HG03135 (cell line): ENCODE data around the gene ZMAT3.
"Not testable (repeated sequence)": the region's sequence is repeated elsewhere in the genome, so short reads cannot be mapped to it uniquely, and the experiment has no call there.

Experiments used
- ATAC-seq: cut with Tn5 transposase; IDR thresholded peaks from one replicate; pipeline ENCODE4 v1.9.1; 2021; ENCODE audit warnings: mild to moderate bottlenecking, moderate library complexity; ENCODE audit not compliant: unreplicated experiment

ZMAT3 gene

GRCh38 chr3:179068779-179069530 lies 2.7 kb downstream of the ZMAT3 start:
- ATAC-seq: no peak

GRCh38 chr3:179067839-179068238 lies 3.8 kb downstream of the ZMAT3 start:
- no peak for ATAC-seq

DNA sequence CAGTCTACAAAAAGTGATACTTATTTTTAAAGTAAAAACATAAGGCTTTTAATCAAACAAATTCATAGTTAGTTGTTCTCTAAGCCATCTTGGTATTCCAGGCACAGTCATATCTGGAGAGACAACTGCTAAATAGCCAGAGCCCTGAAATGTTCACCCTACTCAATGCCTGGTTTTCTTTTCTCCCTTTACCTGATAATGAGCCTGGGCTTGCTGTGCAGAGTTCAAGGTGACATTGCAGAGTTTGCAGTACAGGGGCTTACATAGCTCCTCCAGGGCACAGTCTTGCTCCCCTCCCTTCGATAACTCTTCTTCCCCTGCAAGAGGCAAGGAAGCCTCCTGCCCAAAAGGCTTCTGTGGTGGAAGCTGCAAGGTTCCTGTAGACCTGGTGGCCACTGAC lies 4.3 kb downstream of the ZMAT3 start:
- no peak for ATAC-seq

- no peak for ATAC-seq
Observed at GRCh38 chr3:179063945-179064560, 7.6 kb downstream of the ZMAT3 start.

DNA sequence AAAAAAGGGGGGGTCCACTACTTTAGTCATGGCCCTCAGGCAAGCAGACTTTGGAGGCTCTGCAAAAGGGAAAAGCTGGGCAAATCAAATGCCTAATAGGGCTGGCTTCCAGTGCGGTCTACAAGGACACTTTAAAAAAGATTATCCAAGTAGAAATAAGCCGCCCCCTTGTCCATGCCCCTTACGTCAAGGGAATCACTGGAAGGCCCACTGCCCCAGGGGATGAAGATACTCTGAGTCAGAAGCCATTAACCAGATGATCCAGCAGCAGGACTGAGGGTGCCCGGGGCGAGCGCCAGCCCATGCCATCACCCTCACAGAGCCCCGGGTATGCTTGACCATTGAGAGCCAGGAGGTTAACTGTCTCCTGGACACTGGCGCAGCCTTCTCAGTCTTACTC lies 15.3 kb downstream of the ZMAT3 start:
- no peak for ATAC-seq

DNA sequence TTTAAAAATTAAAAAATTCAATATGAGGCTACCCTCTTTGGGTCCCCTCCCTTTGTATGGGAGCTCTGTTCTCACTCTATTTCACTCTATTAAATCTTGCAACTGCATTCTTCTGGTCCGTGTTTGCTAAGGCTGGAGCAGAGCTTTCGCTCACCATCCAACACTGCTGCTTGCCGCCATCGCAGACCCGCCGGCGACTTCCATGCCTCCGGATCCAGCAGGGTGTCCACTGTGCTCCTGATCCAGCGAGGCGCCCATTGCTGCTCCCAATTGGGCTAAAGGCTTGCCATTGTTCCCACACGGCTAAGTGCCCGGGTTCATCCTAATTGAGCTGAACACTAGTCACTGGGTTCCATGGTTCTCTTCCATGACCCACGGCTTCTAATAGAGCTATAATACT lies 17.0 kb downstream of the ZMAT3 start:
- not testable (repeated sequence) for ATAC-seq

DNA sequence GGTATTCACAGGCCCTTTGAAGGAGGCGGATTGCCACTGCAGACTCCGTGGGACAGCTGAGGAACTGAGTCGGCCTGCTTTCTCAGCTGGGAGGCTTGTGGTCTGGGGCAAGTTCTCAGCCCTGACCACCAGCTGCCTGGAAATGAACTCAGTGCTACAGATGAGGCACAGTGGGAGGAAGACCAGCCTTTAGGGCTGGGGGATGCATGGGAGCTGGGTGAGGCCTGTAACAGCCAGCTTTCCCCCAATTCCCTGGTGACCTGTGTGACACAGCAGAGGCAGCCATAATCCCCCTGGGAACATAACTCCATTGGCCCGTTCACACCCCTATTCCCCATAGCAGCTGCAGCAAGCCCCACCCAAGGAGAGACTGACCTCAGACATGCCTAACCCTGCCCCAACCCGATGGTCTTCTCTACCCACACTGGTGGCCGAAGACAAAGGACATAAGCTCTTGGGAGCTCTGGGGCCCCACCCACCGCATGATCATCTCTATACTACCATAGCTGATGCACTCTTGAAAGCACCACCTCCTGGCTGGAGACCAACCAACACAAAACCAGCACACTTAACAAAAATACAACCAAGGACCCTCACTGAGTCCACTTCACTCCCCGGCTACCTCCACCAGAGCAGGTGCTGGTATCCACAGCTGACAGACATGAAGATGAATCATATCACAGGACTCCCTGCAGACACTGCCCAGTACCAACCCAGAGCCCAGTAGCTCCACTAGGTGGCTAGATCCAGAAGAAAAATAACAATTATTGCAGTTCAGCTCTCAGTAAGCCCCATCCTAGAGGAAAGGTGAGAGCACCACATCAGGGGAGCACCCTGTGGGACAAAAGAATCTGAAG lies 24.9 kb downstream of the ZMAT3 start:
- peak; percentile 80 for ATAC-seq

GRCh38 chr3:179045719-179046402 lies 25.7 kb downstream of the ZMAT3 start:
- peak; percentile 48 for ATAC-seq

DNA sequence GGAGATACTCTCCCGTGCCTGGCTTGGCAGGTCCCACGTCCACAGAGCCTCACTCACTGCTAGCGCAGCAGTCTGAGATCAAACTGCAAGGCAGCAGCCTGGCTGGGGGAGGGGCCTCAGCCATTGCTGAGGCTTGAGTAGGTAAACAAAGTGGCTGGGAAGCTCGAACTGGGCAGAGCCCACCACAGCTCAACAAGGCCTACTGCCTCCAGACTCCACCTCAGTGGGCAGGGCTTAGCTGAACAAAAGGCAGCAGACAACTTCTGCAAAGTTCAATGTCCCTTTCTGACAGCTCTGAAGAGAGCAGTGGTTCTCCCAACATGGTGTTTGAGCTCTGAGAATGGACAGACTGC lies 32.7 kb downstream of the ZMAT3 start:
- not testable (repeated sequence) for ATAC-seq

GRCh38 chr3:179038216-179038898 lies 33.3 kb downstream of the ZMAT3 start:
- ATAC-seq: no peak

DNA sequence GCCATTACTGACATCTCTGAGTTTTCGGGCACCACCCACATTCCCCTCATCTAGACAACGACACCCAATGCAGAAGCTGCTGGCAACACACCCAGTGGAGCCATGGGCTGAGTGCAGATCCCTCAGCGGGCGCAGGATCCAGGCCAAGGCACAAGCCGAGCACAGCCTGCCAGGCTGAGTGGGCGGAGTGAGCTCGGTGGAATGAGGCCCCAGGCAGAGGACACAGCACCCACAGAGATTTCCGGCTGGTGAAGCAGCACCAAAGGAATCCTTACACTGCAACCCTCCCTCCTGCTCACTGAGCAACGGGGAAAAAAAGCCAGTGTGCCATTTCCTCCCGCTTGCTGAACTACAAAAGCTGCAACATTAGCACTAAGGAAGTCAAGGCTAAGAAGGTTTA lies 34.3 kb downstream of the ZMAT3 start:
- no peak for ATAC-seq

DNA sequence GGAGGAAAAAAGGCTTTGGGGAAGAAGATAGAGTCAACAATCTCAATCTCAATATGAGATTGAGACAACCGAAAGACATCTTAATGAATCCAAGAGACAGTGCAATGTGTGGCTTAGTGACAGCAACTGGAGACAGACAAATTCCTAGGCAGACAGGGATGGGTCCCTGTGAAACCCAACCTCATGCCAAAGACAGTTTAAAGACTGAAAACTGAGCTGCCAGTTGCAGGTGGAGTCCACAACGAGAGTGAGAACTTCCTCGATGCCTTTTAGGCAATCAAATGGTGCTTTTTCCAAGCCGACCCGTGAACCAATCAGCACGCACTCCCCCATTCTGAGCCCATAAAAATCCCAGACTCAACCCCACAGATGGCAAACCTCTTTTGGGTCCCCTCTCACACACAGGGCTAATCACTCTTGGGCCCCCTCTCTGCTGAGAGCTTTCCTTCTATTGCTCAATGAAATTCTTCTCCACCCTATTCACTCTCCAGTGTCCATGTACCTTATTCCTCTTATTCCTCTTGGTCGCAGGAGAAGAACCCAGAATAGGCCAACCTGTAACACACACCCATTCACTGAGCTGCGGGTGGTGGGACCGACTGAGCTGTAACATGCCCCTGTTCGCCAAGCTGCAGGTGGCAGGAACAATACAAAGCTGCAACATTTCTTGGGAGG lies 34.8 kb downstream of the ZMAT3 start:
- ATAC-seq: no peak

DNA sequence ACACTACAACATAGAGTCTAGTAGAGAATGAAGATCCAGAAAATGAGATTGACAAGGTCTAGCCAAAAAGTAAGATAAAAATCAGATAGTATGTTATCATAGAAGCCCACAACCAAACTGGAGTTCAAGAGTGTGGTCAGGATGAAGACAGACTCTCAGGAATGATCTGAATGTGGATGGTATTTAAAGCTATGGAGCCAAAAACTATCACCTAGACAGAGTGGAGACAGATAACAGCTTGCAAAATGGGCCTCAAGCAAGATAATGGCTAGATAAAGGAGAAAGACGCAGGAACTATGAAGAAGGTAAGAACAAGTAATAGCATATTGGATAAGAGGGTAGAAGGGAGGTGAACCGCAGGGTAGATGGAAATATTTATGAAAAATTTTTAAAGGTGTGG lies 35.4 kb downstream of the ZMAT3 start:
- ATAC-seq: no peak

- ATAC-seq: no peak
Observed at GRCh38 chr3:179035232-179035631, 36.4 kb downstream of the ZMAT3 start.

DNA sequence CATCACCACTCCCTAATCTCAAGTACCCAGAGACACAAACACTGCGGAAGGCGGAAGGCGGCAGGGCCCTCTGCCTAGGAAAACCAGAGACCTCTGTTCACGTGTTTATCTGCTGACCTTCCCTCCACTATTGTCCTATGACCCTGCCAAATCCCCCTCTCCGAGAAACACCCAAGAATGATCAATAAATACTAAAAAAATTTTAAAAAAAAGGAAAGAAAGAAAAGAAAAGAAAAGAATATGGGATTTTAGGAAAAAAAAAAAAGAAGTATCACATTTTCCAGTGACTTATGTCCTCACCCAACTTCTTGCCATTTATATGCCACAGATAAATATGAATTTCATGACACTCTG lies 38.3 kb downstream of the ZMAT3 start:
- not testable (repeated sequence) for ATAC-seq

- ATAC-seq: not testable (repeated sequence)
Observed at GRCh38 chr3:179032454-179033303, 38.9 kb downstream of the ZMAT3 start.

DNA sequence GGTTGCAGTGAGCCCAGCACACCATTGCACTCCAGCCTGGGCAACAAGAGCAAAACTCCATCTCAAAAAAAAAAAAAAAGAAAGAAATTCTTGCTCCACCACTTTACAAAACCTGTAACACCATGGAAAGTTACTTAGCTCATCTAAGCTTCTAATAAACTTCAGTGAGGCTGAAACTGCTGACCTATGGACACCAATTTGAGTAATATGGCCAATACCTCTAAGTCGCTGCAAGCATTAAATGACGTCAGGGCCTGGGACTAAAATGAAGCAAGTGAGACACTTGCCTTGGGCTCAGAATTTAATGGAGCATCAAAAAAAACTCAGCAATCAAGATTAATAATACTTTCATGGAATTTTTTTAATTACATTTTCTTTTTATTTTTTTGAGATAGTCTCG lies 42.5 kb downstream of the ZMAT3 start:
- no peak for ATAC-seq

- no peak for ATAC-seq
Observed at GRCh38 chr3:179028408-179028807, 43.2 kb downstream of the ZMAT3 start.

DNA sequence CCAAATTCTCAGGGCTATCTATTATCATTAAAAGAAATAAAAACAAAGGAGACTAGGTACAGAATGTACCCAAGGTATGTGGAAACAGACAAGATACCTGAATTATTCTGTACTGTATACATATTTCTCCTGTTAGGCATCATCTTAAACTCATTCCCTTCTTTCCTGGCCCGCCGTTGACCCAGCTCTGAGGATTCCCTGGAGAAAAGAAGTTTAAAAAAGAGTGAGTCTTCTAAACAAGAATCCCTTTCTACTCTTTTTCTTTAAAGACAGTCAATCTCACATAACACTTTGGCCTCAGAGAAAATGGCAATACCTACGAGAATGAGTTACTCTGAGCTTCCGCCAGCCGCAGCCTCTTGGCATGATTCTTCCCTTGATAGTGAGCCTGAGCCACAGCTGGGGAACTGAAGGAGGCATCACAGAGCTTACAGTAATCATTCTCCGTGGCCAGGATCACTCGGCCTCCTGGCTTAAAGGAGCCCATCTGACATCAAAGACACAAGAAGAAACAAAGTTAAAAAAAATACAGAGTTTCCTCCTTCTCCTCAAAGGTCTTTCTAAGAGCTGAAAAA lies 44.2 kb downstream of the ZMAT3 start:
- no peak for ATAC-seq
